Dermis blood vessel endothelial cell (primary cell): ENCODE measurements around the gene ZDHHC12. TPM values are rescaled to one million over a fixed set of nuclear protein-coding genes. Genes with fewer than 3 reads are reported as not detected.
"Not testable (repeated sequence)": the region's sequence is repeated elsewhere in the genome, so short reads cannot be mapped to it uniquely, and the experiment has no call there.

Source experiments
- DNase-seq: peaks from one replicate; pipeline ENCODE4 v3.0.0; 2010
- total RNA-seq: library from RNA; depleted of rRNA; stranded (reverse); fragments of >200 nt; gene quantifications from 2 replicates; pipeline ENCODE4 v1.2.3, GENCODE V29; 2014

Gene ZDHHC12
- total RNA-seq, 1 donor from 2014 or later = 41.0 TPM

- DNase-seq = no peak
These were observed 17.1 kb downstream of the ZDHHC12 start for GRCh38 chr9:128706671-128707381.

- DNase-seq = no peak
These were observed 17.9 kb downstream of the ZDHHC12 start for GRCh38 chr9:128706045-128706444.

- no peak for DNase-seq
These were observed 18.6 kb downstream of the ZDHHC12 start for GRCh38 chr9:128705051-128705965.

- no peak for DNase-seq
These were observed 19.6 kb downstream of the ZDHHC12 start for GRCh38 chr9:128704356-128704670.

GRCh38 chr9:128703616-128704355 is 20.1 kb downstream of the ZDHHC12 start:
- peak; percentile 65 for DNase-seq

- DNase-seq = peak; percentile 42
These were observed 20.8 kb downstream of the ZDHHC12 start for GRCh38 chr9:128702949-128703615.

GRCh38 chr9:128702445-128702948 is 21.4 kb downstream of the ZDHHC12 start, which contains the start of gene PKN3:
Gene PKN3 (plus strand): TSS chr9:128702503. CDS start chr9:128702916, 413 bp downstream.
- peak; percentile 92 for DNase-seq

- DNase-seq = peak; percentile 45
These were observed 22.6 kb downstream of the ZDHHC12 start for GRCh38 chr9:128701227-128701854.

- DNase-seq = not testable (repeated sequence)
These were observed 24.7 kb downstream of the ZDHHC12 start for GRCh38 chr9:128699096-128699795.

GRCh38 chr9:128696923-128697707 is 26.8 kb downstream of the ZDHHC12 start:
- DNase-seq = no peak

GRCh38 chr9:128694344-128694743 is 29.6 kb downstream of the ZDHHC12 start:
- DNase-seq = no peak

GRCh38 chr9:128693738-128694137 is 30.2 kb downstream of the ZDHHC12 start:
- not testable (repeated sequence) for DNase-seq

GRCh38 chr9:128690684-128691034 is 33.3 kb downstream of the ZDHHC12 start:
- no peak for DNase-seq

GRCh38 chr9:128689820-128690683 is 33.9 kb downstream of the ZDHHC12 start:
- DNase-seq = peak; percentile 67

GRCh38 chr9:128689293-128689774 is 34.6 kb downstream of the ZDHHC12 start:
- DNase-seq = peak; percentile 64

GRCh38 chr9:128688501-128689292 is 35.2 kb downstream of the ZDHHC12 start, which contains the start of gene SET:
Gene SET (plus strand): TSS chr9:128689222. CDS start chr9:128689583, 361 bp downstream.
- DNase-seq = peak; percentile 95

GRCh38 chr9:128687453-128687852 is 36.5 kb downstream of the ZDHHC12 start:
- no peak for DNase-seq
